H7 (cell line): ENCODE data around the gene LRTM2. TPM values are rescaled to one million over a fixed set of nuclear protein-coding genes. Genes with fewer than 3 reads are reported as not detected.
A peak's percentile ranks its signal among the peaks of the same experiment; 100 is the strongest.

Experiments
- DNase-seq: peaks from one replicate; pipeline ENCODE4 v3.0.0; 2012
- H3K27me3 ChIP-seq: 2 replicates; pipeline ENCODE4 v1.6.0; 2011; ENCODE audit warnings: mild to moderate bottlenecking, low read length; ENCODE audit not compliant: control insufficient read depth, insufficient read depth
- H3K36me3 ChIP-seq: replicated peaks from 2 replicates; pipeline ENCODE4 v1.5.1; 2011; ENCODE audit warnings: low read length; ENCODE audit not compliant: control insufficient read depth, insufficient read depth
- H3K4me3 ChIP-seq: 2 replicates; pipeline ENCODE4 v1.5.1; 2011; ENCODE audit warnings: low read depth, mild to moderate bottlenecking, control low read depth, low read length, moderate library complexity; ENCODE audit not compliant: insufficient read depth
- total RNA-seq: library from RNA; depleted of rRNA; stranded (reverse); fragments of >200 nt; shearing (Covaris generic); gene quantifications from 2 replicates; pipeline ENCODE4 v1.2.3, GENCODE V29; 2014; rRNA removed

Gene LRTM2
- 0.42 TPM in 1 of 2 replicates, not detected in the other for total RNA-seq

DNA sequence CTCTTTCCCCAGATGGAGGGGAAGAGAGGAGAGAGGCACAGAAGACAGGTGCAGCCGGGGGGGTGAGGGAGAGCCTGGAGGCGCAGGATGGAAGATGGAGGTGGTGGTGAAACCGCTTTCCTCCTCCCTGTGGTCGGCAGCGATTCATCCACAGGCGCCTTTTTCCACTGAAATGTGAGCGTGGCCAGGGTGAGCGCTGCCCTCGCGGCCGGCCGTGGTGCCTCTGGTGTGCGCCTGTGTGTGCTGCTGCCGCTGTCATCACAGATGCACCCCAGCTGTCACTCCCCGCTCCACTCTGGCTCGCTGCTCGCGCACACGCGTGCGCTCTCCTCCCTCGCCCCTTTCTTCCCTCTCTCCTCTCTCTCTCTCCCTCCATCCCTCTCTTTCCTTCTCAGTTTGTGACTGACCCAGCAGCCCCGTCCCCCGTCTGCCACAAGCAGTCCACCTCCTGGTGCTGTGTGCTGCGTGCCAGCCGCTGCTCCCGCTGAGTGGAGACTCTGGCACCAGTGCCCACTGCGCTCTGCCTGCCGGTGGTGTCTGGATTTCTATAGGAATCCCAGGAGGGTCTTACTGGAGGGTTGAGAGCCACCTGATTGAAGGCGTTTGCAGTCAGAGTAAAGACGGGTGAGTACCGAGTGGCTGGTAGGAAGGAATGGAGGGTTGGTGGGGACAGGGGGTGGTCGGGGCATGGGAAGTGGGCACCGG is at the start of gene LRTM2:
LRTM2 (plus strand) TSS at position 375 of the 705 bp plus-strand sequence. CDS start 7,584 bp downstream, outside the sequence.
- Histone ChIP-seq H3K27me3 (peaks cover 28% of the 10 kb centered on the region), H3K36me3 (no peaks in the 10 kb centered on the region), H3K4me3 (peak within 1 kb of the TSS; percentile 28; the same call in 1 of the 2 replicates)
- no peak for DNase-seq

DNA sequence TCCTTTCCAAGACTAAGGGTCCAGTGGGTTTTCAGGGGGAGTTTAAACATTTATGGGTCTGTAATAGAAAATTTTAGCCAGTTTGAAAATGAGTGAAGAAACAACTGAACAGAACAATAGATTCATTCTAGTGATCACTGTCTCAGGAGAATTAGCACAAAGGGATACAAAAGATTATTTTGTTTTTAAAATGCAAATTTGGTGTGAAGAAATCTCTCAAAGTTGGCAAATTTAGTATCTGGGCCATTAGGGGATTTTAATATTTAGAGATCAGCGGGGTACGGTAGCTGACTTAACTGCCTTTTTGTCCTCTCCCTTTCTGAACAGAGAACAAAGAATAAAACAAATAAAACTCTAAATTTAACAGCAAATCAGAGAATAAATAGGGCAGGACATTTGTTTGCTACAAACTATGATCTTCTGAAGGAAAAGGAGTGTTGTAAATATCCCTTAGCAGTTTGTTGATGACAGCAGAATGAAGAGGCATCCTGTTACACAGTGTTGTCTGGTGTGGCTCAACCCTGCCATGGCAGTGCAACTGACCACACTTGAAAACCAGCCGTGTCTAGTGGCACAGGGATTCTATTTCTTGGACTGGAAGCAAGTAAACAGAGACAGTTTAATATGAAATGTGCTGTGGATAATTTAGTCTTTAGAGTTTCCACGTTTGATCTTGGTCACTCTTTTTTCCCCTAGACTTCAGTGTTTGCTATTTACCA is 46.3 kb upstream of the LRTM2 start:
- Histone ChIP-seq H3K27me3 (no peaks in the 10 kb centered on the region), H3K4me3 (no peak overlapping the region), H3K36me3 (no peaks in the 10 kb centered on the region)
- DNase-seq, result no peak

DNA sequence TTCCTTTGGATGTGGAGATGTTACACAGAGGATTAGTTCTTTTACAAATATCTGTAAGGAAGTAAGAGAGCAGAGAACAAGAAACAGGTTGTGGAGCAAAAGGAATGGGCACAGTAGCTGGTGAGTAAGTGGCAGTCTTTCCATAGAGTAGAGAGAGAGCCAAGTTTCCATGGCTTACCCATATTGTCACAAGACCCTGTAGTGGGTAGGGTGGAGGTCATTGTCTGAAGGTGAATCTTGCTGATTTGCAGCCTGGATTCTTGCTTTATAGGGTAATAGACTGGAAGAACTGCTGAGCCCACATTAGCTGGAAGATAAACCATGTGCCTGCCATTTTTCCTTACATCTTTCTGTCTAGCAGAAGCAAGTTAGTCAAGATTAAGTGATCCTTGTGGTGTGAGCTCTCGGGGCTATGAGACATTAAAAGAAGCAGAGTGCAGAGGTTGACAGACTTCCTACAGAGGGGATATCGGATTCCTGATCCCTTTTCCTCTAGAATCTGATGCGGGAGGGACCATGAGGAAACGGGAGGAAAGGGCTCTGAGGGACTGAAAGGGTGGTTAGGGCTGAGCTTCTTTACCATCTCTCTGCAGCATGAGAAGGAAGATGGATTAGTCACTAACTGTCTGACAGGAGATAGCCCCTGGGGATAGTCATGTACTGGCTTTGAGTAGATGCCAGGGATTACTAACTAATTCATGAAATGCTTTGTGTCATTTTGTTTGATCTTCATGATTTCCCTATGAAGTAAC is 44.0 kb upstream of the LRTM2 start:
- no peak for DNase-seq
- no peaks in the 10 kb centered on the region; the same call in 1 of the 2 replicates for H3K36me3 ChIP-seq
- no peak overlapping the region for H3K4me3 ChIP-seq
- H3K27me3 ChIP-seq, result no peaks in the 10 kb centered on the region

DNA sequence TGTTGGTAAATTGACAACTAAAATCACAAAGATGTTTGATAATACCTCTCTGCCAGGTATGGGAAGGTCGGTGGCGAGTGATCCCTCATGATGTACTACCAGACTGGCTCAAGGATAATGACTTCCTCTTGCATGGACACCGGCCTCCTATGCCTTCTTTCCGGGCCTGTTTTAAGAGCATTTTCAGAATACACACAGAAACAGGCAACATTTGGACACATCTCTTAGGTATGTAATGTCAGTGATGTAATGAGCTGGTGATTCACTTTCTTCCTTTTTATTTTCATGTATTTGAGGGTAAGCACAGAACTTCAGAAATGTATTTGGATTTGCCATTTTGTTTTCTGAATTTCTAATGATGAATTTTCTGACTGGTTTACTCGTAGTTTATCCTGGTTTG is 42.6 kb upstream of the LRTM2 start:
- no peak for DNase-seq
- Histone ChIP-seq H3K27me3 (no peaks in the 10 kb centered on the region), H3K36me3 (no peaks in the 10 kb centered on the region; the same call in 1 of the 2 replicates), H3K4me3 (no peak overlapping the region)

DNA sequence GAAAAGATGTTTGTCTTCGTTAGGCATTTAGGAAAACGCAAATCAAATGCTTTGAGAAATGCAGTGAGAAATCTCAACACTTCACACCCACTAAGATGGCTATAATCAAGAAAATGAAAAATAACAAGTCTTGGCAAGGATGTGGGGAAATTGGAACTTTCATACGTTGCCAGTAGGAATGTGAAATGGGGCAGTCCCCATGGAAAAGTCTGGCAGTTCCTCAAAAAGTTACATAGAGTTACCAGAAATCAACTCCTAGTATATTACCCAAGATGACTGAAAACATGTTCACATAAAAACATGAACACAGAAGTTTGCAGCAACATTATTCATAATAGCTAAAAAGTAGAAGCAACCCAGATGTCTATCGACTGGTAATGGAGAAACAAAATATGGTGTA is 41.5 kb upstream of the LRTM2 start:
- DNase-seq, result no peak
- Histone ChIP-seq H3K4me3 (no peak overlapping the region), H3K36me3 (no peaks in the 10 kb centered on the region; the same call in 1 of the 2 replicates), H3K27me3 (no peaks in the 10 kb centered on the region)

DNA sequence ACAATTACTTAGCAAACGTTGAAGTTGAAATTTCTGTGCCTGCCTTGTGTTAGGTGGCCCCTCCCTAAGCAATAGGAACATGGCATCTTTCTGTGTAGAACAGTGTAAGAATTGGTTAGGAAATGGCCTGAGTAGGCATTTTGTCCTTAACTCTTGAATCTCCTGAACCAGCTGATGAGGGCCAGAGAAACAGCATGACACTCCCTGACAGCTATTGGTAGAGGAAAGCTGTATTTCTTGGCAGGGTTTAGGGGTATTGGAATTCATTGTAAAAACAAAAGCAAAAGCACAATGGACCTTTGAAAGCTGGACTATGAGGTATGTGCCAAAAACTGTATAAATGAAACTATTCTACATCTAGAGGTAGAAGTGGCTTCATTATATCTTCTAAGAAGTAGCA is 40.6 kb upstream of the LRTM2 start:
- no peak overlapping the region for H3K4me3 ChIP-seq
- H3K27me3 ChIP-seq, result no peaks in the 10 kb centered on the region
- no peak for DNase-seq
- H3K36me3 ChIP-seq, result no peaks in the 10 kb centered on the region; the same call in 1 of the 2 replicates

DNA sequence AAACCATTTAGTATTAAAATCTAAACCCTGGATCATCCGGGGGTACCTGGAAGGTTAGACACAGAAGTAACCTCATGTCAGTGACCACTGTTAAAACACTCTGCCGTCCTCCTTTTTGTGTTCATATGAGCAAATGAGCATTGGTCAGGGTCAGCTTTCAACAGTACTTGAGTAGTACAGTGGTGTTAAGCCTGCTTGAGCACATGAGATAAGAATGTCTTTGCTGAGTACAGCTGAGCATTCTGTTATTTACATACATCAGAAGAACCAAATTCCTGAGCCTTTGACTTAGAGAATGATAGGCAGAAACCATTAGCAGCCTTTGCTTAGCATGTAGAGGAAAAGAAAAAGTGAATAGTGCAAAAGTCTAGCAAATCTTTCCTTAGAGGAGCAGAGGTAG is 38.6 kb upstream of the LRTM2 start:
- DNase-seq, result no peak
- H3K36me3 ChIP-seq, result peaks cover 1% of the 10 kb centered on the region; the same call in 1 of the 2 replicates
- H3K27me3 ChIP-seq, result no peaks in the 10 kb centered on the region
- no peak overlapping the region for H3K4me3 ChIP-seq

DNA sequence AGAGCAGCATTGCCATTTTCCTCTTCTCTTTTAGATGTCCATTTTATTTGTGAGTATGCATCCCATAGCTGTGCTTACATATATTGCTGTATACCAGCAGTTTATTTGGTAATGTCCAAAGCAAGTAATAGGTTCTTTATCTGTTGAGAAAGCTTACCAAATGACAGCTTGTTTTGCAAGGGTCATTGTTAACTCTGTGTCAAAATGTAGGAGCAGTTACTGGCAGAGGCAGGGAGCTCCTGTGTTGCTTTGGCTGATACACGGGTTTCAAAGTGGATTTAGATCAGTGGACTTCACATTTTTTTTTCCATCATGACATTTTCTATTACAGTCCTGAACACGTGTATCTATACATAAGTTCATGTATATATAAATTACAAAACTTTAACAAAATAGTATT is 38.1 kb upstream of the LRTM2 start:
- peaks cover 1% of the 10 kb centered on the region; the same call in 1 of the 2 replicates for H3K36me3 ChIP-seq
- H3K4me3 ChIP-seq, result no peak overlapping the region
- no peak for DNase-seq
- no peaks in the 10 kb centered on the region for H3K27me3 ChIP-seq

DNA sequence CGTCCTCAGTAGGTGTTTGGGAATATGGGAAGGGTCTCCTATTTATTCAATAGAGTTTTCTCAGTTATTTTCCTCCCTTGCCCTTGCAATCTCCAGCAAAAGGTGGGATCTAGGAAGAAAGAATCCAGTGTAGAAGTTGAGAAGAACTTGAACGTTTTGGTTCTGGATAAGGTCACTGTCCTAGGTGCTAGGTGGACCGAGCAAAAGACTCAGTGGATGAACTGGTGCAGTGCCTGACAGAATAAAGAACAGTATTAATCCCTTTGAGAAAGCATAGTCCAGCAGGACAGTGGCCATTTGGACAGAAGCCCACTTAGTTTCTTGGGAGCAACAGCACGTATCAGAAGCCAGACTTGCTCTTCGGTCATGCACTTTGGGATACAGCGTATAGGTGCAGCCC is 32.7 kb upstream of the LRTM2 start:
- Histone ChIP-seq H3K4me3 (no peak overlapping the region), H3K27me3 (no peaks in the 10 kb centered on the region), H3K36me3 (0 out of 2 replicates have a peak, but pooled peaks cover 1% of the 10 kb centered on the region)
- DNase-seq, result no peak

DNA sequence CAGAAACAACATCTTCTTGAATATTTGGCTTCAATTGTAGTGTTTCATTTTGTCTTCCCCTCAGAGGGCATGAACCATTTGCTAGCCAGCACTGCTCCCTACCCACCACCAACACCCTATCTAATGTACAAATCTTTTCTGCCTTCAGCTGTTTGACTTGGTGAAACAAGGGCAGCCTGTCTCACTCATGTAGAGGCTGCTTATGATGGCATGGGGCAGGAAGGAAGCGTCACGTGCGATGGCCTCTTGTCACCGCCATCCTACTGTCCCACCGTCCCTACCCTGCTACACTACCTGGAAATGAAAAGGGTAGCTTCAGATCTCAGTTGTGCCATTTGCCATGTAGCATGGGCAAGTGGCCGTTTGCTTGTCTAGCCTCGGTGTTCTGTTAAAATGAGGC is 29.9 kb upstream of the LRTM2 start:
- DNase-seq, result peak; percentile 10
- no peak overlapping the region for H3K4me3 ChIP-seq
- no peaks in the 10 kb centered on the region for H3K27me3 ChIP-seq
- H3K36me3 ChIP-seq, result 0 out of 2 replicates have a peak, but pooled peaks cover 1% of the 10 kb centered on the region

DNA sequence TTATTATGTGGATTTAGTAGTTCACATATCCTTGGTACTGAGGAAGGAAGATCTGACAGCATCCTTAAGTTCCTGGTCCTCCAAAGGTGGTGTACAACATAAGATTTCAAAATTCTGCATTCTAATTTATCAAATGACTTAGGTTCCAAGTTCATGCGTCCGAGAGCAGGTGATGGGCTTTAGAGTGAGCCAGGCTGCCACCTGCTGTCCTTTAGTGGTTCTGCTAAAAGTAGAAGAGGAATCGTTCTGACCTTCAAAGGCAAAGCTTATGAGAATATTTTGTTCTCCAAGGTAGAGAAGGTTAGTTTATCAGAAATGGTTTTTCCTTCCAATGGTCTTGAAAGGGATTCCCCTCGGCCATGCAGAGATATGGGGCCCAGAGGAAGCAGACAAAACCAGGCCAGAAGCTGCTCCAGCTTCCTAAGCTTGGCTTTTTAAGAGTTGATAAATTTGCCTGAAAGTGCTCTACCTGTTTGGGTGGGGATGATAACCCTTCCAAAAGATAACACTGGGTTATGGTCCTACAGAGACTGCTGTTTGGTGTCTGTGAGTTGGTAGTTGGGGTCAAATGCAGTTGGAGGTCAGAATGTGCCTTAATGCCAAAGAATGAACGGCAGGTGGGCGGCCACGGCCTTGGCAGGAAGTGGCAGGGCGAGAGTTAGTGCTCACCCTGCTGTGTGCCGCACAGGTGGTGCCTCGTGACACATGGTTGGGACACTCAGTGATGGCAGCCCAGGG is 29.1 kb upstream of the LRTM2 start:
- DNase-seq, result peak; percentile 77
- Histone ChIP-seq H3K27me3 (peaks cover 1% of the 10 kb centered on the region), H3K4me3 (no peak overlapping the region), H3K36me3 (no peaks in the 10 kb centered on the region)

DNA sequence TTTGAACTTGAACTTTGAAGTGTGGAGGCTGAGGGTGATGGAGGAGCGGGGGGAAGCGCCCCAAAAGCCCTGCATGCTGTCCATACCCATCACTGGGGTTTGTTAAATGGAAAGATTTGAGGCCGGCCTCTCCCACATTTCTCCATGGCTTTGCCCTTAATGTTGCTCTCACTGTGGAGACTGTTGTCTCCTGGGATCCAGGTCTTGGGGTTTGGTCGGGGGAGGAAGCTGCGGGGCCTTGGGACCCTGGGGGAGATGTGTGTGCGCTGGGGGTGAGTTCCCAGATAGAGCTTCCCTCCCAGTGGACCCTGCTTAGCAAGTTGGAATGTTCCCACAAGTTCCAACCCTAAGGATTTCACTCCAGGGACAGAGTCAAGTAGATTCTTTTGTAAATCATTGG is 28.0 kb upstream of the LRTM2 start:
- Histone ChIP-seq H3K27me3 (peaks cover 4% of the 10 kb centered on the region), H3K36me3 (no peaks in the 10 kb centered on the region), H3K4me3 (no peak overlapping the region)
- DNase-seq, result peak; percentile 29

DNA sequence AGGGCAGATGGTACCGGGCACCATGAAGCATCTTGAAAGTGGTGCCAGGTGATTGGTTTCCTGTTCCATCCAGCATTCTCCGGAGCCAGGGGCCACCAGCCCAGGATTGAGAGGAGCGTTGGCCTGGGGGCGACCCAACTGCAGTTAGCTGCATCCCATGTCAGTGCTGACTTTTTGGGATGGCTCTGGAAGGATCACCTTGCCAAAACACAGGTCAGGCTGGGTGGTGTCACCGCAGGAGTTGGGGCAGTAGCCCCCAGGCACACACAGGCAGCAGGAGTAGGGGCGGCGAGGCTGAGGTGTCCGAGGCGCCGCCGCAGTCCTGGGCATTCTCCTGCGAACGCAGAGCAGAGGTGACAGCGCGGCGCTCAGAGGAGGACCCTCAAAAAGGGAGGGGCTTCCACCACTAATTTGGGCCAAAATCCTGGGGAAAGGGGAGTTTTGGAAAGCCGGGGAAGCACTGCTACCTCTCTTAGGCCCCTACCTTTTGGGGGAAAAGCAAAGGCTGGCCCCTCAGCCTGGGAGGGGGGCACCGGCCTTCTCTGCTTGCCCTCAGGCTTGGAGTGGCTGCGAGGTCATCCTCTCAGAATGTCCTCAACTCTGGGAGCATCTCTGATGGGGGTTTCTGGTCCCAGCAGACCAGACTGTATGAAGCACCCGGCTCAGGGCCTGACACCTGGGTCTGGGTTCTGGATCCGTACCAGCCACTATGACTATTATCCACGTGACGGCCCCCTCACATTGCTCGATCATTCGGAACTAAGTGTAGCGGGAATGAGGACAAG is 26.7 kb upstream of the LRTM2 start:
- H3K27me3 ChIP-seq, result peaks cover 4% of the 10 kb centered on the region
- peak; percentile 22 for DNase-seq
- H3K4me3 ChIP-seq, result no peak overlapping the region
- H3K36me3 ChIP-seq, result no peaks in the 10 kb centered on the region
